A549 (cell line): ENCODE results near the gene ROR2. TPM values are rescaled to one million over a fixed set of nuclear protein-coding genes. Genes with fewer than 3 reads are reported as not detected.

Experiments
- ATAC-seq, 2 experiments: fragments of 200-7000 bp in 1 of 2; fragments of >200 bp in 1 of 2; cut with Nextera tagmentation in 1 of 2; cut with Tn5 transposase in 1 of 2; 3 replicates each; pipeline versions ENCODE4 v1.8.0 to v1.9.1; 2018 to 2020; ENCODE audit warnings: mild to moderate bottlenecking in 1 of 2, moderate library complexity in 1 of 2
- CTCF ChIA-PET: fragments of 300-600 bp; sonication (Branson Sonifier 250); formaldehyde crosslinking; extraction: SDS; loops from one replicate; lab custom pipeline; 2021; ENCODE audit warnings: antibody characterized with exemption, inconsistent platforms; lab: Yijun Ruan, JAX
- POLR2A ChIA-PET: fragments of 350-600 bp; formaldehyde crosslinking; extraction: SDS; loops from one replicate; lab custom pipeline; 2021; ENCODE audit warnings: antibody characterized with exemption, inconsistent platforms; lab: Yijun Ruan, JAX
- DNase-seq, 2 experiments: peaks; one replicate each; pipeline versions ENCODE4 v3.0.0 to v3.0.0-alpha.2; 2011 to 2016; ENCODE audit warnings: low read depth in 1 of 2, low spot score in 1 of 2
- FAIRE-seq: peaks from 2 replicates; lab custom pipeline; 2011; peaks lifted over from hg19 to GRCh38; lab: Jason Lieb, UNC
- H3K27ac ChIP-seq, 2 experiments: fragments of >200 bp; sonication (Bioruptor Twin); formaldehyde crosslinking; 3 replicates each; pipeline ENCODE4 v1.5.1; 2016 to 2017
- H3K4me1 ChIP-seq: fragments of >200 bp; sonication (Bioruptor Twin); formaldehyde crosslinking; 3 replicates; pipeline ENCODE4 v1.6.1; 2016
- H3K4me2 ChIP-seq: fragments of >200 bp; sonication (Bioruptor Twin); formaldehyde crosslinking; 3 replicates; pipeline ENCODE4 v1.6.1; 2016
- H3K4me3 ChIP-seq: fragments of >200 bp; sonication (Bioruptor Twin); formaldehyde crosslinking; 3 replicates; pipeline ENCODE4 v1.5.1; 2016
- H3K9me3 ChIP-seq: fragments of >200 bp; sonication (Bioruptor Twin); formaldehyde crosslinking; 3 replicates; pipeline ENCODE4 v1.6.1; 2016
- BCL3 ChIP-seq: fragments of >200 bp; sonication (Bioruptor Twin); formaldehyde crosslinking; IDR thresholded peaks from 3 replicates; pipeline ENCODE4 v1.6.1; 2016
- BHLHE40 ChIP-seq: IDR thresholded peaks from 2 replicates; pipeline ENCODE4 v1.6.1; 2012; ENCODE audit warnings: low read depth, low read length, inconsistent platforms
- CBX8 ChIP-seq: fragments of 200-600 bp; sonication (generic); IDR thresholded peaks from 2 replicates; pipeline ENCODE4 v1.6.1; 2016
- CHD2 ChIP-seq: fragments of 150-350 bp; IDR thresholded peaks from 2 replicates; pipeline ENCODE4 v1.6.1; 2014; ENCODE audit warnings: low read length; ENCODE audit not compliant: partially characterized antibody
- E2F6 ChIP-seq: IDR thresholded peaks from 2 replicates; pipeline ENCODE4 v1.6.1; 2012; ENCODE audit warnings: low read depth, borderline replicate concordance
- FOSL2 ChIP-seq, 2 experiments: fragments of 450-650 bp in 1 of 2; fragments of >200 bp in 1 of 2; sonication (Bioruptor Twin) in 1 of 2; formaldehyde crosslinking; IDR thresholded peaks; 2 replicates each; pipeline versions ENCODE4 v1.5.0 to v1.6.1; 2016 to 2020; ENCODE audit warnings: mild to moderate bottlenecking in 1 of 2, moderate library complexity in 1 of 2
- HMGXB4 ChIP-seq: fragments of 250-450 bp; sonication (Bioruptor Pico); IDR thresholded peaks from 2 replicates; pipeline ENCODE4 v1.5.0; 2021; ENCODE audit warnings: mild to moderate bottlenecking, moderate library complexity, borderline replicate concordance
- HOXA7 ChIP-seq: fragments of 250-450 bp; sonication (Bioruptor Pico); IDR thresholded peaks from 2 replicates; pipeline ENCODE4 v1.5.0; 2020; ENCODE audit warnings: mild to moderate bottlenecking, moderate library complexity
- HOXB13 ChIP-seq: fragments of 250-450 bp; sonication (Bioruptor Pico); IDR thresholded peaks from 2 replicates; pipeline ENCODE4 v1.5.0; 2020; ENCODE audit warnings: low read depth, mild to moderate bottlenecking, moderate library complexity
- PBX3 ChIP-seq: IDR thresholded peaks from 2 replicates; pipeline ENCODE4 v1.6.1; 2012
- RFX5 ChIP-seq: fragments of 450-650 bp; IDR thresholded peaks from 2 replicates; pipeline ENCODE4 v1.7.1; 2014; ENCODE audit warnings: antibody characterized with exemption, mild to moderate bottlenecking, moderate library complexity
- SMC3 ChIP-seq: fragments of >200 bp; sonication (Bioruptor Twin); formaldehyde crosslinking; IDR thresholded peaks from 3 replicates; pipeline ENCODE4 v1.6.1; 2018; ENCODE audit warnings: inconsistent platforms
- SREBF2 ChIP-seq: fragments of 450-650 bp; IDR thresholded peaks from 2 replicates; pipeline ENCODE4 v1.6.1; 2014; ENCODE audit warnings: mild to moderate bottlenecking, moderate library complexity
- ZFP36 ChIP-seq: fragments of 450-650 bp; IDR thresholded peaks from 2 replicates; pipeline ENCODE4 v1.6.1; 2014; ENCODE audit warnings: borderline replicate concordance; ENCODE audit not compliant: partially characterized antibody
- ZSCAN20 ChIP-seq: fragments of 250-450 bp; sonication (Bioruptor Pico); IDR thresholded peaks from 2 replicates; pipeline ENCODE4 v1.8.0; 2022; ENCODE audit warnings: mild to moderate bottlenecking, moderate library complexity
- WGBS: methylation state at CpG from one replicate; pipeline ENCODE4 v1.1.6; 2017; ENCODE audit errors: missing lambda C conversion rate; 5-methylcytosine and 5-hydroxymethylcytosine counted together
- polyA plus RNA-seq, 4 experiments: library from polyadenylated mRNA; depleted of rRNA in 3 of 4; stranded (reverse); fragments of >200 nt; fragmentation: RNase III in 1 of 4; extraction: RNeasy Plus Mini Kit Qiagen cat#74134 plus additional on column Dnase treatment in 1 of 4; gene quantifications; 2 replicates in 3 of 4; 3 replicates in 1 of 4; pipeline ENCODE4 v1.2.3, GENCODE V29; 2011 to 2017
- TF ChIP-seq, protein P1 (sequence below): fragments of 450-650 bp; IDR thresholded peaks from 2 replicates; pipeline ENCODE4 v1.6.1; 2014; ENCODE audit warnings: antibody characterized with exemption

The ROR2 gene
- polyA plus RNA-seq, 2 of the 4 experiments (the other 2 are of a cell fraction) = 0.12 to 0.53 TPM

- TF ChIP-seq PBX3 = no peak
These were observed 65.9 kb downstream of the ROR2 start (continued) for GRCh38 chr9:91884153-91884552.

DNA sequence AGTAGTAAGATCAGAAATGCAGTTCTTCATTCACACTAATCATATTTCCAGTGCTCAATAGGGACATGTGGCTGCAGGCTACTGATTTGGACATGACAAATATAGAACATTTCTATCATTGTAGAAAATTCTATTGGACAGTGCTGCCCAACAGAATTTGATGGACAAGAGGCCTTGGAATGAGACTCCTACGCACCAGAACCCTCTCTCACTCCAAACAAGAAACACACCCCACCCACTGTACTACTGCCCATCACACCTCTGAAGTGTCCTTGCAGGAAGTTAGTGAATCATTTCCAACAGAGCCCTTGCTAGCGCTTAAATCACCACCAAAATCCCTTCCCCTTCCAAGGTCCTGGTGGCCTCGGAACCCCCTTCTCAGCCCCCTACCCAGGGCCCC lies 66.5 kb downstream of the ROR2 start:
- TF ChIP-seq CHD2 = no peak
- TF ChIP-seq, protein P1, sequence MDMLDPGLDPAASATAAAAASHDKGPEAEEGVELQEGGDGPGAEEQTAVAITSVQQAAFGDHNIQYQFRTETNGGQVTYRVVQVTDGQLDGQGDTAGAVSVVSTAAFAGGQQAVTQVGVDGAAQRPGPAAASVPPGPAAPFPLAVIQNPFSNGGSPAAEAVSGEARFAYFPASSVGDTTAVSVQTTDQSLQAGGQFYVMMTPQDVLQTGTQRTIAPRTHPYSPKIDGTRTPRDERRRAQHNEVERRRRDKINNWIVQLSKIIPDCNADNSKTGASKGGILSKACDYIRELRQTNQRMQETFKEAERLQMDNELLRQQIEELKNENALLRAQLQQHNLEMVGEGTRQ = no peak
- TF ChIP-seq HOXA7 (CRISPR knock-in tag) = no peak
- no peak for TF ChIP-seq BHLHE40
- TF ChIP-seq BCL3 = no peak
- TF ChIP-seq SREBF2 = no peak
- no peak for TF ChIP-seq RFX5
- no peak for TF ChIP-seq FOSL2 (IDR thresholded peaks at IDR 0.05)
- no peak for TF ChIP-seq FOSL2 (CRISPR knock-in tag; IDR thresholded peaks at IDR 0.05)
- no peak for TF ChIP-seq HMGXB4 (CRISPR knock-in tag)
- CTCF ChIA-PET = no interaction called here
- no peak overlapping the region for H3K4me3 ChIP-seq
- DNase-seq = no peak
- H3K9me3 ChIP-seq = no peaks in the 10 kb centered on the region
- ATAC-seq = no peak
- POLR2A ChIA-PET = no interaction called here
- H3K4me2 ChIP-seq = no peak overlapping the region
- WGBS = 54% methylated on average over 3 of the region's 3 CpGs
- FAIRE-seq = no peak
- H3K27ac ChIP-seq = no peak overlapping the region
- no peaks in the 10 kb centered on the region for H3K4me1 ChIP-seq

DNA sequence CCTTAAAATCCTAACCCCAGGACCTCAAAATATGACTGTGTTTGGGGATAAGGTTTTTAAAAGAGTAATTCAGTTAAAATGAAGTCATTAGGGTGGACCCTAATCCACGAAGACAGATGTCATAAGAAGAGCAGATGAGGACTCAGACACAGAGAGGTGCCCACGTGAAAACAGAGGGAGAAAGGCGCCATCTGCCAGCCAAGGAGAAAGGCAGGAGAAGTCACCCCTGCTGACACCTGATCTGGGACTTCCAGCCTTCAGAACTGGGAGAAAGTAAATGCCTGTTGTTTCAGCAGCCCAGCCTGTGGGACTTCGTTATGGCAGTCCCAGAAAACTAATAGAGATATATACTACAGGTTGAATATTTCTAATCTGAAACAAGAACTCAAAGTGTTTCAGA lies 67.4 kb downstream of the ROR2 start:
- ChIA-PET POLR2A (no interaction called here), CTCF (no interaction called here)
- WGBS = 10% methylated on average over 4 of the region's 4 CpGs
- Histone ChIP-seq H3K4me2 (no peak overlapping the region), H3K9me3 (no peaks in the 10 kb centered on the region), H3K4me1 (no peaks in the 10 kb centered on the region), H3K4me3 (no peak overlapping the region), H3K27ac (no peak overlapping the region)
- DNase-seq (no peak), FAIRE-seq (no peak), ATAC-seq (no peak)
- TF ChIP-seq ZSCAN20 (CRISPR knock-in tag) (no peak), ZFP36 (no peak), E2F6 (no peak), SMC3 (no peak), SREBF2 (no peak), CBX8 (no peak), HOXB13 (CRISPR knock-in tag) (no peak)
